OCI-LY1 (cell line): Measurements from ENCODE around the gene PDZRN3.

Experiments
- EZH2 ChIP-seq: fragments of 200-600 bp; sonication (generic), shearing (Covaris generic); IDR thresholded peaks from 2 replicates; pipeline ENCODE4 v1.8.0; 2017; ENCODE audit warnings: borderline replicate concordance, mixed run types, mild to moderate bottlenecking, antibody characterized with exemption, low read length, moderate library complexity, mixed read lengths
- TF ChIP-seq, protein P1 (sequence below): fragments of 200-600 bp; sonication (generic), shearing (Covaris generic); IDR thresholded peaks from 2 replicates; pipeline ENCODE4 v1.5.1; 2017; ENCODE audit warnings: mild to moderate bottlenecking, antibody characterized with exemption, low read length, moderate library complexity, mixed read lengths

DNA sequence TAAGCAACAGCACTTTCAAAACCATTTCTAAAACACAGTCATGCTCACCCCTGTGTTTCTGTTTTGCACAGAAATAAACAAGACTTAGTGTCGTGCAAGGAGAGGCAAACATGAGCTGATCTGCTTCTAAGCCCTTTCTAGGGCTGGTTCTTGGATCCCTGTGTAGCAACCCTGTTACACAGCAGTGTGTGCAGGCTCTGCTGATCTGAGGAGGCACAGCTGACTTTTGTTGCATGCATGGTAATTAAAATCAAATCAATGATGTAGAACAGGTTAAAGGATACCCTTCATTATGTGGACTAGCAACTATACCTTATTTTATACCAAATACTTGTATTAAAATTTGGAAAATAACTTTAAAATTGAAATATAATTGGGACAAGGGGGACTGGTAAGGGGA, 234.8 kb downstream of the PDZRN3 start:
- TF ChIP-seq, protein P1, sequence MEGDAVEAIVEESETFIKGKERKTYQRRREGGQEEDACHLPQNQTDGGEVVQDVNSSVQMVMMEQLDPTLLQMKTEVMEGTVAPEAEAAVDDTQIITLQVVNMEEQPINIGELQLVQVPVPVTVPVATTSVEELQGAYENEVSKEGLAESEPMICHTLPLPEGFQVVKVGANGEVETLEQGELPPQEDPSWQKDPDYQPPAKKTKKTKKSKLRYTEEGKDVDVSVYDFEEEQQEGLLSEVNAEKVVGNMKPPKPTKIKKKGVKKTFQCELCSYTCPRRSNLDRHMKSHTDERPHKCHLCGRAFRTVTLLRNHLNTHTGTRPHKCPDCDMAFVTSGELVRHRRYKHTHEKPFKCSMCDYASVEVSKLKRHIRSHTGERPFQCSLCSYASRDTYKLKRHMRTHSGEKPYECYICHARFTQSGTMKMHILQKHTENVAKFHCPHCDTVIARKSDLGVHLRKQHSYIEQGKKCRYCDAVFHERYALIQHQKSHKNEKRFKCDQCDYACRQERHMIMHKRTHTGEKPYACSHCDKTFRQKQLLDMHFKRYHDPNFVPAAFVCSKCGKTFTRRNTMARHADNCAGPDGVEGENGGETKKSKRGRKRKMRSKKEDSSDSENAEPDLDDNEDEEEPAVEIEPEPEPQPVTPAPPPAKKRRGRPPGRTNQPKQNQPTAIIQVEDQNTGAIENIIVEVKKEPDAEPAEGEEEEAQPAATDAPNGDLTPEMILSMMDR: no peak
- no peak for TF ChIP-seq EZH2
